Thoracic aorta (tissue), 2 donors: ENCODE data around the gene TSC2. TPM values are rescaled to one million over a fixed set of nuclear protein-coding genes. Genes with fewer than 3 reads are reported as not detected.

Experiments used
- ATAC-seq: fragments of 150-250 bp; one replicate; pipeline ENCODE4 v1.8.0; 2017; ENCODE audit warnings: low read depth; ENCODE audit not compliant: insufficient number of reproducible peaks, low FRiP score
- DNase-seq: peaks from one replicate; pipeline ENCODE4 v3.0.0-alpha.2; 2020; ENCODE audit warnings: low spot score
- H3K27ac ChIP-seq, 2 donors: fragments of 200-600 bp; sonication (generic); 1 replicate in 1 of 2; 2 replicates in 1 of 2; pipeline ENCODE4 v1.5.1; 2016; ENCODE audit warnings: mild to moderate bottlenecking in 2 of 2, moderate library complexity in 2 of 2
- H3K27me3 ChIP-seq: fragments of 200-600 bp; sonication (generic); replicated peaks from 2 replicates; pipeline ENCODE4 v1.6.0; 2016; ENCODE audit warnings: mild to moderate bottlenecking; ENCODE audit not compliant: insufficient read depth
- H3K36me3 ChIP-seq: fragments of 200-600 bp; sonication (generic); one replicate; pipeline ENCODE4 v1.5.1; 2016
- H3K4me1 ChIP-seq, 2 donors: fragments of 200-600 bp; sonication (generic); 1 replicate in 1 of 2; 2 replicates in 1 of 2; pipeline versions ENCODE4 v1.5.1 to v1.6.0; 2016; ENCODE audit warnings: low read depth in 2 of 2, mild to moderate bottlenecking in 1 of 2; ENCODE audit not compliant: control insufficient read depth in 1 of 2
- H3K4me3 ChIP-seq: fragments of 200-600 bp; sonication (generic); 2 replicates; pipeline ENCODE4 v1.5.1; 2016; ENCODE audit warnings: mild to moderate bottlenecking
- H3K9me3 ChIP-seq: fragments of 200-600 bp; sonication (generic); 2 replicates; pipeline ENCODE4 v1.5.1; 2016
- total RNA-seq, 2 donors: library from RNA; depleted of rRNA; stranded (reverse); fragments of >200 nt; gene quantifications; one replicate each; pipeline versions ENCODE4 v1.1.0 to v1.2.3, GENCODE V29; 2016
- TF ChIP-seq, protein P1 (sequence below): fragments of 200-600 bp; sonication (generic); IDR thresholded peaks from one replicate; pipeline ENCODE4 v1.5.1; 2019; ENCODE audit warnings: antibody characterized with exemption

Gene TSC2
- total RNA-seq, 2 donors from 2014 or later = 112 to 123 TPM

DNA sequence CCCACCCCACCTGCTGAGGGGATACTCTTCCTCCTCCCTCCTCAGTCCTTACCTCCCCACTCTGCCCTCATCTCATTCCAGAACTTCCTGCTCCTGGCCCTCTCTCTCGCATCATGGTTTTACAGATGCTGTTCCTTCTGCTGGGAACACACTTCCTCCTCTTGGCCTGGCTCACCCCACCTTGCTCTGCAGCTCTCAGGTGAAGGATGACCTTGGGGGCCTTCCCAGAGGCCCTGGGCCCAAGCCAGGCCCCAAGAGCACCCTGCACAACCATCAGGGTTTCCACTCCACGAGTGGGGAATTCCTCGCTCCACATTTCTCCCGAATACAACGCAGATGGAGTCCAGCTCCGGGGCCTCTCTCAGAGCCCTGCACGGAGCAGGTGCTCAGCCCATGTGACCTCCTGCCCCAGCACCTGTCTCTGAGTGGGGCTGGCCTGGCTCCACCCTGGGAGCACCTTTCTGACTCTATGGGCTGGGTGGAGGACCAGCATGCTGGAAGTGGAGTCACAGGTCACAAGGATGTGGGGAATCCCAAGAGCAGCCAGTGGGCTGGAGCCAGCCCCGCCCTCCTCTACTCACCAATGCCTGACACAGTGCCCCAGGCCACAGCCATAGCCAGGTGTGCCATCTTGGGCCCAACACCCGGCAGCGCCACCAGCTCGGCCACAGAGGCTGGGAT lies 4.7 kb upstream of the TSC2 start:
- ATAC-seq (no peak), DNase-seq (no peak)
- no peak overlapping the region for H3K4me3 ChIP-seq
- peaks cover 11 to 39% of the 10 kb centered on the region in 2 donors for H3K4me1 ChIP-seq
- no peaks in the 10 kb centered on the region for H3K27me3 ChIP-seq
- H3K9me3 ChIP-seq = no peaks in the 10 kb centered on the region
- peaks cover 5% of the 10 kb centered on the region for H3K36me3 ChIP-seq
- H3K27ac ChIP-seq = no peak overlapping the region
- TF ChIP-seq, protein P1, sequence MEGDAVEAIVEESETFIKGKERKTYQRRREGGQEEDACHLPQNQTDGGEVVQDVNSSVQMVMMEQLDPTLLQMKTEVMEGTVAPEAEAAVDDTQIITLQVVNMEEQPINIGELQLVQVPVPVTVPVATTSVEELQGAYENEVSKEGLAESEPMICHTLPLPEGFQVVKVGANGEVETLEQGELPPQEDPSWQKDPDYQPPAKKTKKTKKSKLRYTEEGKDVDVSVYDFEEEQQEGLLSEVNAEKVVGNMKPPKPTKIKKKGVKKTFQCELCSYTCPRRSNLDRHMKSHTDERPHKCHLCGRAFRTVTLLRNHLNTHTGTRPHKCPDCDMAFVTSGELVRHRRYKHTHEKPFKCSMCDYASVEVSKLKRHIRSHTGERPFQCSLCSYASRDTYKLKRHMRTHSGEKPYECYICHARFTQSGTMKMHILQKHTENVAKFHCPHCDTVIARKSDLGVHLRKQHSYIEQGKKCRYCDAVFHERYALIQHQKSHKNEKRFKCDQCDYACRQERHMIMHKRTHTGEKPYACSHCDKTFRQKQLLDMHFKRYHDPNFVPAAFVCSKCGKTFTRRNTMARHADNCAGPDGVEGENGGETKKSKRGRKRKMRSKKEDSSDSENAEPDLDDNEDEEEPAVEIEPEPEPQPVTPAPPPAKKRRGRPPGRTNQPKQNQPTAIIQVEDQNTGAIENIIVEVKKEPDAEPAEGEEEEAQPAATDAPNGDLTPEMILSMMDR = no peak

DNA sequence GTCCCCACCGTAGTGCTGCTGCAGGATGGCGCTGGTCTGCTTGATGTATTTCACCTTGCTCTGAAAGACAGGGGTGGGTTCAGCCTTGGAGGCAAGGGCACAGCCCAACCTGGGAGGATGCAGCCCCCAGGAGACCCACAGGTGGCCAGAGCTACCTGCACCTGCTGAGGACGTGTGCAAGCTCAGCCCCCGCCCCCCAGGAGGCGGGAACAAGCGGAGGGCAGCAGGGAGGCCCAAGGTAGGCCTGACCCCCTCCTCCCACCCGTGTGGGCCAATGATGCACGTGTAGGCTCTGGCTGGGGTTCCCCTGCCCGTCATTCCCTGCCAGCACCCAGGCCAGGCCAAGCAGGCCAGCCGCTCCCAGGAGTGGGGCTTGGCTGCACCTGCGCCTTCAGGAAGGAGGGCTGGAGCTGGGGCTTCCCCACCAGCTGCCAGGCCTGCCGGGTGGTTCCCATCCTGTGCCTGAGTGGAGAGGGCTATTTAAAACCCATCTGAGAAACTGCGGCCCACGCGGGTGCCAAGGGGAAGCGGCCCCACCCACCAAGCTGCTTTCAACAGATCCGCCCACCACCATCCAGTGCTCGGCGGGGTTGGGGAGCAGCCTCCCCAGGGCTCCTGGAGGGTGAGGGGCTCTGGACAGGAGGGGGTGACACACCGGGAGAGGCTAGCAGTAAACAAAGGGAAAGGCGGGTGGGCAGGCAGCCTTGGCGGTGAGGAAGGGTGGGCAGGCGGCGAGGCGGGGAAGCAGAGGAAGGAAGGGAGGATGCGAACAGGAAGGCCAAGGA lies 3.9 kb upstream of the TSC2 start:
- ATAC-seq = no peak
- no peak for DNase-seq
- H3K4me1 ChIP-seq = peaks cover 14 to 46% of the 10 kb centered on the region in 2 donors
- no peaks in the 10 kb centered on the region for H3K27me3 ChIP-seq
- peaks cover 4% of the 10 kb centered on the region for H3K36me3 ChIP-seq
- H3K4me3 ChIP-seq = no peak overlapping the region
- no peaks in the 10 kb centered on the region for H3K9me3 ChIP-seq
- TF ChIP-seq, protein P1 = no peak
- no peak overlapping the region for H3K27ac ChIP-seq

DNA sequence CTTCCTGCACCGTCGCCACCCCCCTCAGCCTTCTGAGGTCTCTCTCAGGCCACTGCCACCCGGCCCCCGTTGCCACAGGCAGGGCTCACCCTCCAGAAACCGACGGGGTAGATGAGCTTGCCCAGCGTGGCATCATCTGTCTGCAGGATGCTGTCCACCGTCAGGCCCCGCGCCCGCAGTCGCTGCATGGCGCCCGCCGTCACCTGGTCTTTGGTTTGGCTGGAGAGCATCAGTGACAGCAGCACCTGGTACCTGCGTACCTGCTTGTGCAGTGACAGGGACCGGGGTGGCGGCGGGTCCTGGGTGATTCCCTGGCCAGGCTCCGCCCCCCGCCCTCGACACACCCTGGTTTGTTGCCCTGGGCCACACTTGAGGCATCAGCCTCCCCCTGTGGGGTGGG lies 3.2 kb upstream of the TSC2 start:
- H3K4me1 ChIP-seq = peaks cover 14 to 43% of the 10 kb centered on the region in 2 donors
- no peak for ATAC-seq
- H3K4me3 ChIP-seq = no peak overlapping the region
- H3K36me3 ChIP-seq = no peaks in the 10 kb centered on the region
- H3K9me3 ChIP-seq = no peaks in the 10 kb centered on the region
- H3K27me3 ChIP-seq = no peaks in the 10 kb centered on the region
- H3K27ac ChIP-seq = no peak overlapping the region
- TF ChIP-seq, protein P1 = no peak
- DNase-seq = no peak

DNA sequence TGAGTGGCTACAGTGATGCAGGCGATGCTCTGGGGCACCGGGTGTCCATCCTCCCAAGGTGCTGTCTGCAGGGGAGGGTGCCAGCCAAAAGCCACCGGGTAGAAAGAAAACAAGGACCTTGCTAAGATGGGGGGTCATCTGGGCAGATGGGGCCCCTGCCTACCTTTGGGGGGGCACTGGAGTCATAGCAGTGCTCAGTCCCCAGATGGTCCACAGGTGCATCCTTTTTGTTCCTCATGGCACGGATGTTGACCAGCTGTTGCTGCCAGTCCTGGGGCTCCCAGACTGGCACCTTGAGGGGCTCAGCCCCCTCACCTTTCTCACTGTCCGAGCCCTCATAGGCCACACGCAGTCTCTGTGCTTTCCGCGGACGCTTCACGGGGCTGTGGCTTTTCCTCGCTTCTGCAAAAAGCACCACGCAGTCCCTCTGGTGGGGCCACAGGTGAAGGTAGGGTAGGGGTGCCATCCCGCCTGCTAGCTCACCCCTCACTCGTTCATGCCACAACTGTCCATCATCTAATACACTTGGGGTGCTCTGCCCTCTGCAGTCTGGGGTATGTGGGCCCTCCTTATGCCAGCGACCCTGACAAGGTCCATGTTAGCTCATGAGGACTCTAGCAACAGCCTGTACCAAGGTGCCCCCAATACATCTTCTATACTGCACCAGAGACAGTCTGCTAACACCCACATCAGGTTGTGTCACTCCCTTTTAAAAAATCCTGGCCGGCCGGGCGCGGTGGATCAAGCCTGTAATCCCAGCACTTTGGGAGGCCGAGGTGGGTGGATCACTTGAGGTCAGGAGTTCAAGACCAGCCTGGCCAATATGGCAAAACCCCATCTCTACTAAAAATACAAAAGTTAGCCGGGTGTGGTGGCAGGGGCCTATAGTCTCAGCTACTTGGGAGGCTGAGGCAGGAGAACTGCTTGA lies 1.6 kb upstream of the TSC2 start:
- Histone ChIP-seq H3K9me3 (no peaks in the 10 kb centered on the region), H3K27ac (peak overlapping the region in 1 of 2 donors; percentile 58), H3K4me1 (peaks cover 14 to 40% of the 10 kb centered on the region in 2 donors), H3K27me3 (no peaks in the 10 kb centered on the region), H3K36me3 (peaks cover 4% of the 10 kb centered on the region), H3K4me3 (peak overlapping the region; percentile 86)
- DNase-seq = no peak
- no peak for ATAC-seq
- TF ChIP-seq, protein P1 = no peak
